HepG2 (cell line): ENCODE data around the gene FARSB. TPM values are rescaled to one million over a fixed set of nuclear protein-coding genes. Genes with fewer than 3 reads are reported as not detected.

Experiments used
- ADNP ChIP-seq: sonication (generic); formaldehyde crosslinking; IDR thresholded peaks from 2 replicates; pipeline ENCODE4 v1.4.0; 2020; ENCODE audit warnings: missing genetic modification reagents
- ELF4 ChIP-seq: sonication (generic); formaldehyde crosslinking; IDR thresholded peaks from 2 replicates; pipeline ENCODE4 v1.5.0; 2020; ENCODE audit warnings: missing genetic modification reagents, mild to moderate bottlenecking, moderate library complexity, borderline replicate concordance
- EP300 ChIP-seq, 3 experiments: sonication (generic) in 1 of 3; formaldehyde crosslinking in 1 of 3; IDR thresholded peaks; 2 replicates each; pipeline versions ENCODE4 v1.5.1 to v1.6.1; 2011 to 2020; ENCODE audit warnings: low read depth in 2 of 3, low read length in 2 of 3, borderline replicate concordance in 1 of 3, improper control_type of control experiment in 1 of 3, mild to moderate bottlenecking in 1 of 3, missing genetic modification reagents in 1 of 3, moderate library complexity in 1 of 3
- FOXP1 ChIP-seq, 2 experiments: fragments of 450-650 bp in 1 of 2; IDR thresholded peaks; 2 replicates each; pipeline ENCODE4 v1.6.1; 2017 to 2018; ENCODE audit warnings: antibody characterized with exemption in 1 of 2
- HMG20A ChIP-seq: IDR thresholded peaks from 2 replicates; pipeline ENCODE4 v1.6.1; 2016; ENCODE audit warnings: borderline replicate concordance
- MTF1 ChIP-seq: sonication (generic); formaldehyde crosslinking; IDR thresholded peaks from 2 replicates; pipeline ENCODE4 v1.5.0; 2020; ENCODE audit warnings: missing genetic modification reagents
- NCOA1 ChIP-seq: sonication (generic); formaldehyde crosslinking; IDR thresholded peaks from 2 replicates; pipeline ENCODE4 v1.9.0; 2021; ENCODE audit warnings: missing genetic modification reagents
- RARA ChIP-seq: IDR thresholded peaks from 2 replicates; pipeline ENCODE4 v1.6.1; 2016; ENCODE audit warnings: missing genetic modification reagents, missing compliant biosample characterization
- SAFB2 ChIP-seq: sonication (generic); formaldehyde crosslinking; IDR thresholded peaks from 2 replicates; pipeline ENCODE4 v1.5.1; 2020; ENCODE audit warnings: missing genetic modification reagents, low read depth, mild to moderate bottlenecking, borderline replicate concordance
- ZBTB7B ChIP-seq: sonication (generic); formaldehyde crosslinking; IDR thresholded peaks from 2 replicates; pipeline ENCODE4 v1.4.0; 2020; ENCODE audit warnings: missing genetic modification reagents
- ZNF30 ChIP-seq: sonication (generic); formaldehyde crosslinking; IDR thresholded peaks from 2 replicates; pipeline ENCODE4 v1.5.0; 2020; ENCODE audit warnings: mild to moderate bottlenecking, missing genetic modification reagents
- polyA plus RNA-seq, 8 experiments: library from polyadenylated mRNA; depleted of rRNA in 3 of 8; stranded (reverse) in 7 of 8; unstranded in 1 of 8; fragments of >200 nt; fragmentation: Illumina TruSeq in 4 of 8; extraction: Trizol in 4 of 8; gene quantifications; 2 replicates each; pipeline versions ENCODE4 v1.2.1 to v1.2.3, GENCODE V29; 2011 to 2016; ENCODE audit warnings: low read depth in 4 of 8, missing spikeins in 1 of 8, mixed read lengths in 1 of 8; ENCODE audit not compliant: insufficient read depth in 1 of 8
- total RNA-seq, 5 experiments: library from RNA; depleted of rRNA; stranded (reverse); fragments of >200 nt; fragmentation: Illumina TruSeq; extraction: Trizol; gene quantifications; 2 replicates each; pipeline ENCODE4 v1.2.3, GENCODE V29; 2016; ENCODE audit warnings: low read depth in 1 of 5
- TF ChIP-seq, protein P1 (sequence below): sonication (generic); formaldehyde crosslinking; IDR thresholded peaks from 2 replicates; pipeline ENCODE4 v1.5.1; 2020; ENCODE audit warnings: missing genetic modification reagents, mild to moderate bottlenecking, borderline replicate concordance
- TF ChIP-seq, protein P2 (sequence below): sonication (generic); formaldehyde crosslinking; IDR thresholded peaks from 2 replicates; pipeline ENCODE4 v1.5.0; 2020; ENCODE audit warnings: missing genetic modification reagents
- TF ChIP-seq, protein P3 (sequence below): sonication (generic); formaldehyde crosslinking; IDR thresholded peaks from 2 replicates; pipeline ENCODE4 v1.8.0; 2022; ENCODE audit warnings: mild to moderate bottlenecking, missing genetic modification reagents
- TF ChIP-seq, protein P4 (sequence below): sonication (generic); formaldehyde crosslinking; IDR thresholded peaks from 2 replicates; pipeline ENCODE4 v1.5.1; 2020; ENCODE audit warnings: missing genetic modification reagents, mild to moderate bottlenecking, borderline replicate concordance
- TF ChIP-seq, protein P5 (sequence below): sonication (generic); formaldehyde crosslinking; IDR thresholded peaks from 2 replicates; pipeline ENCODE4 v1.5.0; 2020; ENCODE audit warnings: mild to moderate bottlenecking, low read depth, missing genetic modification reagents, borderline replicate concordance
- TF ChIP-seq, protein P6 (sequence below): IDR thresholded peaks from 2 replicates; pipeline ENCODE4 v1.6.1; 2016; ENCODE audit warnings: low read depth, borderline replicate concordance
- TF ChIP-seq, protein P7 (sequence below): sonication (generic); formaldehyde crosslinking; IDR thresholded peaks from 2 replicates; pipeline ENCODE4 v1.4.0; 2020; ENCODE audit warnings: missing genetic modification reagents
- TF ChIP-seq, protein P8 (sequence below): sonication (generic); formaldehyde crosslinking; conservative IDR thresholded peaks from 2 replicates; pipeline ENCODE4 v1.5.0; 2020; ENCODE audit warnings: missing genetic modification reagents

Gene FARSB
- total and polyA plus RNA-seq, 2 of the 13 experiments (the other 11 are each of a cell fraction or from before 2014, with no cell fraction given), result 23.3 to 45.9 TPM

DNA sequence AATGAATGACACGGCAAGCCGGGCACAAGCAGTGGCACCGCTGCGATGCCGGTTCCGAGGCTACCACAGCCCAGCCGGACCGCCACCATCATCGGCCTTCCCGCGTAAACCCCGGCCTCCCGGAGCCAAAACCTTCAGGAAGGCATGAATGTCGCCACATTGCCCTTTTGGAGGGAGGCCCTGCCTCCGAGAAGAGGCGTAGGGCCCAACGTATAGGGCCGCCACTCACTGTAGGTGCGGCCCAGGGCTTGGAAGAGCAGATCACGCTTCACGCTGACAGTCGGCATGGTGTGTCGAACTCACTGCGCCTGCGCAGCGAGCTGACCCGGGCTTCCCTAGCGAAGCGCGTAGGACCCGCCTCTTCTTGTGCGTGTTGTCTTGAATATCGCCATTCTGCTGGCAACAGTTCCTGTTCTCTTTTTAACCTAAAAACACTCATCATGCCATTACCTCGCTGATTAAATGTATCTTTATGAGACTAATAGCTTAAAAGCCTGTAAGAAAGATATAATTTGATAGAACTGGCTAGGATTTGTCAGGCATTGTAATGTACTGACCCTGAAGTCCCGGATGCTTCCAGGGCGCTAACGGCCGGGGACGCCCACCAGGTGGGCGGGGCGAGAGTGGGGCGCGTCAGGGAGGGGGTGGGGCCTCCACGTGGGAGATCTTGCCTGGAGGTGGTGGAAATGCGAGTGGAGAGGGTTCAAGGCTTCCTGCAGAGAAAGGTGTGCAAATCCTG is at the start of gene FARSB (continued):
- TF ChIP-seq, protein P1, sequence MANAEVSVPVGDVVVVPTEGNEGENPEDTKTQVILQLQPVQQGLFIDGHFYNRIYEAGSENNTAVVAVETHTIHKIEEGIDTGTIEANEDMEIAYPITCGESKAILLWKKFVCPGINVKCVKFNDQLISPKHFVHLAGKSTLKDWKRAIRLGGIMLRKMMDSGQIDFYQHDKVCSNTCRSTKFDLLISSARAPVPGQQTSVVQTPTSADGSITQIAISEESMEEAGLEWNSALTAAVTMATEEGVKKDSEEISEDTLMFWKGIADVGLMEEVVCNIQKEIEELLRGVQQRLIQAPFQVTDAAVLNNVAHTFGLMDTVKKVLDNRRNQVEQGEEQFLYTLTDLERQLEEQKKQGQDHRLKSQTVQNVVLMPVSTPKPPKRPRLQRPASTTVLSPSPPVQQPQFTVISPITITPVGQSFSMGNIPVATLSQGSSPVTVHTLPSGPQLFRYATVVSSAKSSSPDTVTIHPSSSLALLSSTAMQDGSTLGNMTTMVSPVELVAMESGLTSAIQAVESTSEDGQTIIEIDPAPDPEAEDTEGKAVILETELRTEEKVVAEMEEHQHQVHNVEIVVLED (CRISPR knock-in tag), result peak; percentile 83
- TF ChIP-seq, protein P2, sequence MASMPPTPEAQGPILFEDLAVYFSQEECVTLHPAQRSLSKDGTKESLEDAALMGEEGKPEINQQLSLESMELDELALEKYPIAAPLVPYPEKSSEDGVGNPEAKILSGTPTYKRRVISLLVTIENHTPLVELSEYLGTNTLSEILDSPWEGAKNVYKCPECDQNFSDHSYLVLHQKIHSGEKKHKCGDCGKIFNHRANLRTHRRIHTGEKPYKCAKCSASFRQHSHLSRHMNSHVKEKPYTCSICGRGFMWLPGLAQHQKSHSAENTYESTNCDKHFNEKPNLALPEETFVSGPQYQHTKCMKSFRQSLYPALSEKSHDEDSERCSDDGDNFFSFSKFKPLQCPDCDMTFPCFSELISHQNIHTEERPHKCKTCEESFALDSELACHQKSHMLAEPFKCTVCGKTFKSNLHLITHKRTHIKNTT, result no peak
- TF ChIP-seq RARA (no peak), EP300 (IDR thresholded peaks at IDR 0.05; ENCODE audit: low read depth in 2 of 2, low read length in 2 of 2) (peak in 1 of 2 experiments; percentile 32; a peak in 1 of 4 replicates), EP300 (CRISPR knock-in tag; IDR thresholded peaks at IDR 0.05; ENCODE audit: borderline replicate concordance) (peak; percentile 54), NCOA1 (CRISPR knock-in tag) (no peak; the same call in 1 of the 2 replicates), HMG20A (CRISPR knock-in tag) (no peak), SAFB2 (CRISPR knock-in tag) (peak; percentile 88; the same call in 1 of the 2 replicates), ELF4 (CRISPR knock-in tag) (peak; percentile 72; the same call in 1 of the 2 replicates), ADNP (no peak), MTF1 (no peak), ZBTB7B (no peak), FOXP1 (IDR thresholded peaks at IDR 0.05) (no peak), FOXP1 (CRISPR knock-in tag; IDR thresholded peaks at IDR 0.05) (no peak), ZNF30 (no peak)
- TF ChIP-seq, protein P3, sequence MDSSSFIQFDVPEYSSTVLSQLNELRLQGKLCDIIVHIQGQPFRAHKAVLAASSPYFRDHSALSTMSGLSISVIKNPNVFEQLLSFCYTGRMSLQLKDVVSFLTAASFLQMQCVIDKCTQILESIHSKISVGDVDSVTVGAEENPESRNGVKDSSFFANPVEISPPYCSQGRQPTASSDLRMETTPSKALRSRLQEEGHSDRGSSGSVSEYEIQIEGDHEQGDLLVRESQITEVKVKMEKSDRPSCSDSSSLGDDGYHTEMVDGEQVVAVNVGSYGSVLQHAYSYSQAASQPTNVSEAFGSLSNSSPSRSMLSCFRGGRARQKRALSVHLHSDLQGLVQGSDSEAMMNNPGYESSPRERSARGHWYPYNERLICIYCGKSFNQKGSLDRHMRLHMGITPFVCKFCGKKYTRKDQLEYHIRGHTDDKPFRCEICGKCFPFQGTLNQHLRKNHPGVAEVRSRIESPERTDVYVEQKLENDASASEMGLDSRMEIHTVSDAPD (CRISPR knock-in tag), result peak; percentile 87; the same call in 1 of the 2 replicates
- TF ChIP-seq, protein P4, sequence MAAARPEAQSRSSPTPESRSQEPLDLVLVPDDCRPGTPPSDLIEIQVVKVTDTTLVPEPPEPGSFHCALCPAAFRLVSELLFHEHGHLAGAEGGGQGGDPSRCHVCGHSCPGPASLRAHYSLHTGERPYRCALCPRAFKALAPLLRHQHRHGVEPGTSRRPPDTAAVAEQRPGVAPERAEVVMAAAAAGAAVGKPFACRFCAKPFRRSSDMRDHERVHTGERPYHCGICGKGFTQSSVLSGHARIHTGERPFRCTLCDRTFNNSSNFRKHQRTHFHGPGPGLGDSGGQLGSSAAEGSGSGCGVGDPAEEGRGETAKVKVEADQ, result peak; percentile 84; the same call in 1 of the 2 replicates
- TF ChIP-seq, protein P5, sequence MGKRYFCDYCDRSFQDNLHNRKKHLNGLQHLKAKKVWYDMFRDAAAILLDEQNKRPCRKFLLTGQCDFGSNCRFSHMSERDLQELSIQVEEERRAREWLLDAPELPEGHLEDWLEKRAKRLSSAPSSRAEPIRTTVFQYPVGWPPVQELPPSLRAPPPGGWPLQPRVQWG (CRISPR knock-in tag), result no peak
- TF ChIP-seq, protein P6, sequence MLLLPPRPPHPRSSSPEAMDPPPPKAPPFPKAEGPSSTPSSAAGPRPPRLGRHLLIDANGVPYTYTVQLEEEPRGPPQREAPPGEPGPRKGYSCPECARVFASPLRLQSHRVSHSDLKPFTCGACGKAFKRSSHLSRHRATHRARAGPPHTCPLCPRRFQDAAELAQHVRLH (CRISPR knock-in tag), result peak; percentile 41; the same call in 1 of the 2 replicates
- TF ChIP-seq, protein P7, sequence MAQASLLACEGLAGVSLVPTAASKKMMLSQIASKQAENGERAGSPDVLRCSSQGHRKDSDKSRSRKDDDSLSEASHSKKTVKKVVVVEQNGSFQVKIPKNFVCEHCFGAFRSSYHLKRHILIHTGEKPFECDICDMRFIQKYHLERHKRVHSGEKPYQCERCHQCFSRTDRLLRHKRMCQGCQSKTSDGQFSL (CRISPR knock-in tag), result no peak
- TF ChIP-seq, protein P8, sequence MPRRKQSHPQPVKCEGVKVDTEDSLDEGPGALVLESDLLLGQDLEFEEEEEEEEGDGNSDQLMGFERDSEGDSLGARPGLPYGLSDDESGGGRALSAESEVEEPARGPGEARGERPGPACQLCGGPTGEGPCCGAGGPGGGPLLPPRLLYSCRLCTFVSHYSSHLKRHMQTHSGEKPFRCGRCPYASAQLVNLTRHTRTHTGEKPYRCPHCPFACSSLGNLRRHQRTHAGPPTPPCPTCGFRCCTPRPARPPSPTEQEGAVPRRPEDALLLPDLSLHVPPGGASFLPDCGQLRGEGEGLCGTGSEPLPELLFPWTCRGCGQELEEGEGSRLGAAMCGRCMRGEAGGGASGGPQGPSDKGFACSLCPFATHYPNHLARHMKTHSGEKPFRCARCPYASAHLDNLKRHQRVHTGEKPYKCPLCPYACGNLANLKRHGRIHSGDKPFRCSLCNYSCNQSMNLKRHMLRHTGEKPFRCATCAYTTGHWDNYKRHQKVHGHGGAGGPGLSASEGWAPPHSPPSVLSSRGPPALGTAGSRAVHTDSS (CRISPR knock-in tag), result no peak
